IMR-90 (cell line): Measurements from ENCODE around the gene HYOU1. TPM values are rescaled to one million over a fixed set of nuclear protein-coding genes. Genes with fewer than 3 reads are reported as not detected.
A peak's percentile ranks its signal among the peaks of the same experiment; 100 is the strongest.

Experiments
- ATAC-seq: fragments of 200-7000 bp; cut with Tn5 transposase; 2 replicates; pipeline ENCODE4 v1.9.1; 2020; ENCODE audit warnings: low read depth, mild to moderate bottlenecking, moderate library complexity
- BruUV-seq: library from RNA; stranded (reverse); fragments of 400-500 nt; replicated peaks from 2 replicates; lab custom pipeline; 2021; lab: Mats Ljungman, UMichigan
- CTCF ChIA-PET: fragments of 300-600 bp; formaldehyde crosslinking; extraction: SDS; loops from one replicate; lab custom pipeline; 2021; ENCODE audit warnings: antibody characterized with exemption; lab: Yijun Ruan, JAX
- POLR2A ChIA-PET: fragments of 300-600 bp; sonication (Branson Sonifier 250); formaldehyde crosslinking; loops from one replicate; lab custom pipeline; 2022; ENCODE audit warnings: antibody characterized with exemption; ENCODE audit not compliant: unreplicated experiment; lab: Charles Lee
- DNase-seq: peaks from one replicate; pipeline ENCODE4 v3.0.0; 2013
- H2AFZ ChIP-seq: replicated peaks from 2 replicates; pipeline ENCODE3; 2013; ENCODE audit warnings: low read length, mild to moderate bottlenecking; ENCODE audit not compliant: poor library complexity
- H2AK5ac ChIP-seq: 2 replicates; pipeline ENCODE4 v1.6.1; 2013; ENCODE audit warnings: low read depth, low read length, inconsistent platforms
- H2AK9ac ChIP-seq: replicated peaks from 2 replicates; pipeline ENCODE3; 2013; ENCODE audit warnings: mild to moderate bottlenecking, low read depth, low read length, moderate library complexity; ENCODE audit not compliant: poor library complexity
- H2BK120ac ChIP-seq: 2 replicates; pipeline ENCODE4 v1.6.1; 2013; ENCODE audit warnings: low read depth, low read length, inconsistent platforms
- H2BK15ac ChIP-seq: 3 replicates; pipeline ENCODE4 v1.6.1; 2013; ENCODE audit warnings: low read depth, low read length, inconsistent platforms
- H2BK20ac ChIP-seq: 2 replicates; pipeline ENCODE4 v1.6.1; 2013; ENCODE audit warnings: low read depth, mild to moderate bottlenecking, inconsistent platforms, low read length, moderate library complexity
- H2BK5ac ChIP-seq: 2 replicates; pipeline ENCODE4 v1.6.1; 2013; ENCODE audit warnings: mild to moderate bottlenecking, low read depth, low read length, inconsistent platforms; ENCODE audit not compliant: poor library complexity, severe bottlenecking
- H3K14ac ChIP-seq: replicated peaks from 2 replicates; pipeline ENCODE4 v1.6.1; 2013; ENCODE audit warnings: low read depth, low read length, inconsistent platforms
- H3K18ac ChIP-seq: 2 replicates; pipeline ENCODE4 v1.6.1; 2013; ENCODE audit warnings: low read depth, low read length, control low read depth
- H3K23ac ChIP-seq: 2 replicates; pipeline ENCODE4 v1.6.1; 2013; ENCODE audit warnings: low read depth, low read length, inconsistent platforms
- H3K27ac ChIP-seq: 2 replicates; pipeline ENCODE4 v1.5.1; 2013; ENCODE audit warnings: mild to moderate bottlenecking, control low read depth, low read length; ENCODE audit not compliant: insufficient read depth
- H3K27me3 ChIP-seq: 2 replicates; pipeline ENCODE4 v1.6.1; 2013; ENCODE audit warnings: low read length; ENCODE audit not compliant: control insufficient read depth, insufficient read depth
- H3K36me3 ChIP-seq: 2 replicates; pipeline ENCODE4 v1.6.1; 2013; ENCODE audit warnings: low read length, mixed read lengths; ENCODE audit not compliant: control insufficient read depth, insufficient read depth
- H3K4ac ChIP-seq: 2 replicates; pipeline ENCODE4 v1.6.1; 2013; ENCODE audit warnings: low read depth, low read length, inconsistent platforms
- H3K4me1 ChIP-seq: 2 replicates; pipeline ENCODE4 v1.6.1; 2013; ENCODE audit warnings: low read length, mixed read lengths; ENCODE audit not compliant: control insufficient read depth, insufficient read depth
- H3K4me2 ChIP-seq: 2 replicates; pipeline ENCODE4 v1.6.1; 2013; ENCODE audit warnings: low read depth, mild to moderate bottlenecking, control low read depth, low read length, moderate library complexity
- H3K4me3 ChIP-seq: 2 replicates; pipeline ENCODE4 v1.5.1; 2013; ENCODE audit warnings: low read depth, mild to moderate bottlenecking, control low read depth, low read length, moderate library complexity; ENCODE audit not compliant: insufficient read depth
- H3K56ac ChIP-seq: 2 replicates; pipeline ENCODE4 v1.6.1; 2013; ENCODE audit warnings: low read length, inconsistent platforms; ENCODE audit not compliant: insufficient read depth; ENCODE audit errors: extremely low read depth
- H3K79me1 ChIP-seq, 2 experiments: 2 replicates each; pipeline ENCODE4 v1.6.1; 2013; ENCODE audit warnings: low read length in 2 of 2, inconsistent platforms in 1 of 2, low read depth in 1 of 2
- H3K9ac ChIP-seq: 2 replicates; pipeline ENCODE4 v1.6.1; 2013; ENCODE audit warnings: low read depth, low read length, control low read depth
- H3K9me1 ChIP-seq: 2 replicates; pipeline ENCODE4 v1.6.1; 2013; ENCODE audit warnings: low read length, inconsistent platforms; ENCODE audit not compliant: insufficient read depth
- H3K9me3 ChIP-seq: 2 replicates; pipeline ENCODE4 v1.6.1; 2013; ENCODE audit warnings: low read length; ENCODE audit not compliant: control insufficient read depth, insufficient read depth
- H4K20me1 ChIP-seq: 2 replicates; pipeline ENCODE4 v1.6.1; 2013; ENCODE audit warnings: low read length, inconsistent platforms; ENCODE audit not compliant: insufficient read depth
- H4K5ac ChIP-seq: 2 replicates; pipeline ENCODE4 v1.6.1; 2013; ENCODE audit warnings: mild to moderate bottlenecking, low read depth, low read length, control low read depth
- H4K8ac ChIP-seq, 2 experiments: 2 replicates each; pipeline ENCODE4 v1.6.1; 2013; ENCODE audit warnings: low read depth in 2 of 2, low read length in 2 of 2, control low read depth in 1 of 2, inconsistent platforms in 1 of 2
- H4K91ac ChIP-seq: 2 replicates; pipeline ENCODE4 v1.6.1; 2013; ENCODE audit warnings: low read depth, low read length, inconsistent platforms; ENCODE audit not compliant: insufficient read depth
- CTCF ChIP-seq: conservative IDR thresholded peaks from 2 replicates; pipeline ENCODE4 v1.5.1; 2012; ENCODE audit warnings: mild to moderate bottlenecking, low read depth, low read length, improper control_type of control experiment
- FOS ChIP-seq: fragments of 150-350 bp; IDR thresholded peaks from 2 replicates; pipeline ENCODE4 v1.6.1; 2016; ENCODE audit warnings: low read depth, low read length
- MAZ ChIP-seq: IDR thresholded peaks from 2 replicates; pipeline ENCODE4 v1.6.1; 2012; ENCODE audit warnings: low read depth, mild to moderate bottlenecking, low read length, improper control_type of control experiment, moderate library complexity, borderline replicate concordance
- MXI1 ChIP-seq: IDR thresholded peaks from 2 replicates; pipeline ENCODE4 v1.6.1; 2012; ENCODE audit warnings: low read depth, mild to moderate bottlenecking, low read length, moderate library complexity, borderline replicate concordance
- POLR2A ChIP-seq: IDR thresholded peaks from 2 replicates; pipeline ENCODE4 v1.6.1; 2012; ENCODE audit warnings: mild to moderate bottlenecking, low read depth, low read length
- whole genome bisulfite sequencing, 2 experiments: methylation state at CpG; one replicate each; pipeline versions ENCODE4 v1.1.5 to v1.1.7; 2013; ENCODE audit warnings: missing lambda C conversion rate in 2 of 2; ENCODE audit not compliant: insufficient read length in 1 of 2; ENCODE audit errors: extremely low coverage in 2 of 2; 5-methylcytosine and 5-hydroxymethylcytosine counted together
- dilution Hi-C: fragments of 300-500 bp; cut with HindIII; formaldehyde crosslinking; loops from one replicate; pipeline ENCODE4 v1.14.3; 2018; ENCODE audit warnings: low sequenced_read_pairs; ENCODE audit not compliant: unreplicated experiment
- in situ Hi-C: fragments of 300-500 bp; cut with MboI; formaldehyde crosslinking; loops from 3 replicates; pipeline ENCODE4 v1.14.3; 2019; ENCODE audit warnings: low sequenced_read_pairs, inconsistent platforms, mixed read lengths
- intact Hi-C: fragments of 100-400 bp; cut with micrococcal nuclease; formaldehyde crosslinking; loops from 2 replicates; pipeline ENCODE4 v1.10.0; 2022
- polyA plus RNA-seq, 3 experiments: library from polyadenylated mRNA; depleted of rRNA; stranded (reverse); fragments of >200 nt; gene quantifications; 2 replicates each; pipeline ENCODE4 v1.2.3, GENCODE V29; 2012; ENCODE audit warnings: low replicate concordance in 1 of 3
- total RNA-seq: library from RNA; depleted of rRNA; stranded (reverse); fragments of >200 nt; gene quantifications from 2 replicates; pipeline ENCODE4 v1.2.3, GENCODE V29; 2012

Gene HYOU1
- total and polyA plus RNA-seq, 2 of the 4 experiments (the other 2 are of a cell fraction): 117 to 181 TPM

GRCh38 chr11:118997627-118998387 lies 59.2 kb downstream of the HYOU1 start, which contains the start of gene CENATAC:
Gene CENATAC (plus strand): TSS chr11:118998138. CDS start chr11:118998198, 60 bp downstream.
- H2BK5ac ChIP-seq: peak within 1 kb of the TSS; percentile 77
- peak within 1 kb of the TSS; percentile 91 for H3K4ac ChIP-seq
- peak within 1 kb of the TSS; percentile 94 for H2AK9ac ChIP-seq
- no peaks in the 10 kb centered on the region for H4K20me1 ChIP-seq
- peak within 1 kb of the TSS; percentile 49 for H3K56ac ChIP-seq
- H3K9me1 ChIP-seq: peaks cover 8% of the 10 kb centered on the region
- intact Hi-C loops (no loop called here), in situ Hi-C loops (no loop called here), dilution Hi-C loops (no loop called here)
- peaks cover 22 to 55% of the 10 kb centered on the region in 2 experiments for H3K79me1 ChIP-seq
- DNase-seq: peak; percentile 80
- peak within 1 kb of the TSS; percentile 68; the same call in 1 of the 3 replicates for H2BK15ac ChIP-seq
- peaks cover 7% of the 10 kb centered on the region for H3K4me1 ChIP-seq
- peak within 1 kb of the TSS; percentile 90 for H4K5ac ChIP-seq
- BruUV-seq: no TSS peak
- H3K18ac ChIP-seq: peak within 1 kb of the TSS; percentile 72
- H3K9me3 ChIP-seq: no peaks in the 10 kb centered on the region
- ChIA-PET CTCF (no interaction called here), POLR2A (interaction anchor here (0.6 kb wide), 1 partner anchor 339 kb away, joined by 3 read pairs; no protein-coding TSS in a partner anchor)
- H3K14ac ChIP-seq: peak within 1 kb of the TSS; percentile 97
- peak within 1 kb of the TSS; percentile 98 for H3K4me2 ChIP-seq
- WGBS, 2 experiments: 1% methylated on average over 32 of the region's 54 CpGs; no CpG with 5 or more reads in 1 of the 2 experiments
- peak within 1 kb of the TSS; percentile 83 for H4K91ac ChIP-seq
- peak within 1 kb of the TSS; percentile 87 for H3K9ac ChIP-seq
- peak within 1 kb of the TSS; percentile 64 for H3K27ac ChIP-seq
- H2BK120ac ChIP-seq: peak within 1 kb of the TSS; percentile 32; the same call in 1 of the 2 replicates
- peaks cover 4% of the 10 kb centered on the region for H3K36me3 ChIP-seq
- peak within 1 kb of the TSS; percentile 93 for H2AFZ ChIP-seq
- H4K8ac ChIP-seq: peak within 1 kb of the TSS; percentile 92 to 93
- peak; percentile 53; the same call in 1 of the 2 replicates for TF ChIP-seq MXI1
- 0 out of 2 replicates have a peak, but pooled peaks have one; percentile 1 for TF ChIP-seq CTCF
- no peak for TF ChIP-seq FOS
- TF ChIP-seq POLR2A: peak; percentile 39; the same call in 1 of the 2 replicates
- TF ChIP-seq MAZ: 0 out of 2 replicates have a peak, but pooled peaks have one; percentile 8
- peak within 1 kb of the TSS; percentile 96 for H3K23ac ChIP-seq
- ATAC-seq: peak; percentile 98
- peak within 1 kb of the TSS; percentile 83 for H3K4me3 ChIP-seq
- H2BK20ac ChIP-seq: 0 out of 2 replicates have a peak within 1 kb of the TSS, but pooled peaks have one; percentile 27
- H2AK5ac ChIP-seq: peak within 1 kb of the TSS; percentile 80
- H3K27me3 ChIP-seq: no peaks in the 10 kb centered on the region
